SK-N-SH treated with all-trans-retinoic acid at 6 μM for 48 hours (cell line): ENCODE data around the gene EID3.

ENCODE experiments used
- OSR1 ChIP-seq: fragments of 250-450 bp; sonication (Bioruptor Pico); IDR thresholded peaks from 2 replicates; pipeline ENCODE4 v1.8.0; 2022; ENCODE audit warnings: moderate library complexity, mild to moderate bottlenecking, inconsistent platforms
- TCF4 ChIP-seq: fragments of 250-450 bp; sonication (Bioruptor Pico); IDR thresholded peaks from 2 replicates; pipeline ENCODE4 v1.8.0; 2021; ENCODE audit warnings: mild to moderate bottlenecking, moderate library complexity, borderline replicate concordance
- TOX ChIP-seq: fragments of 250-450 bp; sonication (Bioruptor Pico); IDR thresholded peaks from 2 replicates; pipeline ENCODE4 v1.8.0; 2021; ENCODE audit warnings: mild to moderate bottlenecking, moderate library complexity, borderline replicate concordance
- ZFP30 ChIP-seq: fragments of 450-650 bp; formaldehyde crosslinking; IDR thresholded peaks from 2 replicates; pipeline ENCODE4 v1.5.0; 2022; ENCODE audit warnings: mild to moderate bottlenecking, moderate library complexity
- ZNF8 ChIP-seq: fragments of 450-650 bp; formaldehyde crosslinking; IDR thresholded peaks from 2 replicates; pipeline ENCODE4 v1.5.0; 2020; ENCODE audit warnings: mild to moderate bottlenecking, moderate library complexity
- TF ChIP-seq, protein P1 (sequence below): fragments of 250-450 bp; sonication (Bioruptor Pico); IDR thresholded peaks from 2 replicates; pipeline ENCODE4 v1.5.1; 2020; ENCODE audit warnings: low read depth, mild to moderate bottlenecking, moderate library complexity
- TF ChIP-seq, protein P2 (sequence below): fragments of 250-450 bp; sonication (Bioruptor Pico); IDR thresholded peaks from 2 replicates; pipeline ENCODE4 v1.8.0; 2020; ENCODE audit warnings: mild to moderate bottlenecking, moderate library complexity, borderline replicate concordance

DNA sequence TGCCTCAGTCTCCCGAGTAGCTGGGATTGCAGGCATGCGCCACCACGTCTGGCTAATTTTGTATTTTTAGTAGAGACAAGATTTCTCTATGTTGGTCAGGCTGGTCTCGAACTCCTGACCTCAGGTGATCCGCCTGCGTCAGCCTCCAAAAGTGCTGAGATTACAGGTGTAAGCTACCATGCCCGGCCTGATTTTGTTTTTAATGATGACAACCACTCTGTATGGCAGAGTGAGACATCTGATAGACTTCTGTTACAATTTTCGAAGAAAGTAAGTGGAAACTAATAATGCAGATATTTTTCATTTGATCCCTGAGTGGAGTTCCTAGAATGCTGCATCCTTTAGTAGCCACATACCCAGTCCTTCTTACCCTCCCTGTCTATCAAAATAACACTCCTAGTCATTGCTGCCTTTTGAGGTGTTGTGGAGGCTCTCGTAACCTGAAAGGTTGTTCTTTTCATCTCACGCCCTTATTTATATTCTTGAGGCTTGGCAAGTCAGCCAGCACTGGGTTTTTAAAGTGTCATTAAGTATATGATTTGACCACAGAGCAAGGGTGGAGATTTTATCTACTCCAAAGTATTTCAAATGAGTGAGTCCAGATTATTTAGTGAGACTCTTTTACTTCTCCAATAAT is 5.9 kb upstream of the EID3 start:
- TF ChIP-seq TCF4 (no peak), ZFP30 (CRISPR knock-in tag) (no peak), TOX (CRISPR knock-in tag) (no peak), OSR1 (CRISPR knock-in tag) (no peak), ZNF8 (CRISPR knock-in tag) (no peak)
- TF ChIP-seq, protein P1, sequence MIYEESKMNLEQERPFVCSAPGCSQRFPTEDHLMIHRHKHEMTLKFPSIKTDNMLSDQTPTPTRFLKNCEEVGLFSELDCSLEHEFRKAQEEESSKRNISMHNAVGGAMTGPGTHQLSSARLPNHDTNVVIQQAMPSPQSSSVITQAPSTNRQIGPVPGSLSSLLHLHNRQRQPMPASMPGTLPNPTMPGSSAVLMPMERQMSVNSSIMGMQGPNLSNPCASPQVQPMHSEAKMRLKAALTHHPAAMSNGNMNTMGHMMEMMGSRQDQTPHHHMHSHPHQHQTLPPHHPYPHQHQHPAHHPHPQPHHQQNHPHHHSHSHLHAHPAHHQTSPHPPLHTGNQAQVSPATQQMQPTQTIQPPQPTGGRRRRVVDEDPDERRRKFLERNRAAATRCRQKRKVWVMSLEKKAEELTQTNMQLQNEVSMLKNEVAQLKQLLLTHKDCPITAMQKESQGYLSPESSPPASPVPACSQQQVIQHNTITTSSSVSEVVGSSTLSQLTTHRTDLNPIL (CRISPR knock-in tag) = no peak
- TF ChIP-seq, protein P2, sequence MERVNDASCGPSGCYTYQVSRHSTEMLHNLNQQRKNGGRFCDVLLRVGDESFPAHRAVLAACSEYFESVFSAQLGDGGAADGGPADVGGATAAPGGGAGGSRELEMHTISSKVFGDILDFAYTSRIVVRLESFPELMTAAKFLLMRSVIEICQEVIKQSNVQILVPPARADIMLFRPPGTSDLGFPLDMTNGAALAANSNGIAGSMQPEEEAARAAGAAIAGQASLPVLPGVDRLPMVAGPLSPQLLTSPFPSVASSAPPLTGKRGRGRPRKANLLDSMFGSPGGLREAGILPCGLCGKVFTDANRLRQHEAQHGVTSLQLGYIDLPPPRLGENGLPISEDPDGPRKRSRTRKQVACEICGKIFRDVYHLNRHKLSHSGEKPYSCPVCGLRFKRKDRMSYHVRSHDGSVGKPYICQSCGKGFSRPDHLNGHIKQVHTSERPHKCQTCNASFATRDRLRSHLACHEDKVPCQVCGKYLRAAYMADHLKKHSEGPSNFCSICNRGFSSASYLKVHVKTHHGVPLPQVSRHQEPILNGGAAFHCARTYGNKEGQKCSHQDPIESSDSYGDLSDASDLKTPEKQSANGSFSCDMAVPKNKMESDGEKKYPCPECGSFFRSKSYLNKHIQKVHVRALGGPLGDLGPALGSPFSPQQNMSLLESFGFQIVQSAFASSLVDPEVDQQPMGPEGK (CRISPR knock-in tag) = no peak
